HG02970 (cell line): ENCODE data around the gene MBD2.
A peak's percentile ranks its signal among the peaks of the same experiment; 100 is the strongest.
"Not testable (repeated sequence)": the region's sequence is repeated elsewhere in the genome, so short reads cannot be mapped to it uniquely, and the experiment has no call there.

Experiments used
- ATAC-seq: cut with Tn5 transposase; IDR thresholded peaks from one replicate; pipeline ENCODE4 v1.9.1; 2021; ENCODE audit warnings: mild to moderate bottlenecking, moderate library complexity, moderate number of reproducible peaks; ENCODE audit not compliant: unreplicated experiment, low FRiP score

The MBD2 gene, protein sequence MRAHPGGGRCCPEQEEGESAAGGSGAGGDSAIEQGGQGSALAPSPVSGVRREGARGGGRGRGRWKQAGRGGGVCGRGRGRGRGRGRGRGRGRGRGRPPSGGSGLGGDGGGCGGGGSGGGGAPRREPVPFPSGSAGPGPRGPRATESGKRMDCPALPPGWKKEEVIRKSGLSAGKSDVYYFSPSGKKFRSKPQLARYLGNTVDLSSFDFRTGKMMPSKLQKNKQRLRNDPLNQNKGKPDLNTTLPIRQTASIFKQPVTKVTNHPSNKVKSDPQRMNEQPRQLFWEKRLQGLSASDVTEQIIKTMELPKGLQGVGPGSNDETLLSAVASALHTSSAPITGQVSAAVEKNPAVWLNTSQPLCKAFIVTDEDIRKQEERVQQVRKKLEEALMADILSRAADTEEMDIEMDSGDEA

DNA sequence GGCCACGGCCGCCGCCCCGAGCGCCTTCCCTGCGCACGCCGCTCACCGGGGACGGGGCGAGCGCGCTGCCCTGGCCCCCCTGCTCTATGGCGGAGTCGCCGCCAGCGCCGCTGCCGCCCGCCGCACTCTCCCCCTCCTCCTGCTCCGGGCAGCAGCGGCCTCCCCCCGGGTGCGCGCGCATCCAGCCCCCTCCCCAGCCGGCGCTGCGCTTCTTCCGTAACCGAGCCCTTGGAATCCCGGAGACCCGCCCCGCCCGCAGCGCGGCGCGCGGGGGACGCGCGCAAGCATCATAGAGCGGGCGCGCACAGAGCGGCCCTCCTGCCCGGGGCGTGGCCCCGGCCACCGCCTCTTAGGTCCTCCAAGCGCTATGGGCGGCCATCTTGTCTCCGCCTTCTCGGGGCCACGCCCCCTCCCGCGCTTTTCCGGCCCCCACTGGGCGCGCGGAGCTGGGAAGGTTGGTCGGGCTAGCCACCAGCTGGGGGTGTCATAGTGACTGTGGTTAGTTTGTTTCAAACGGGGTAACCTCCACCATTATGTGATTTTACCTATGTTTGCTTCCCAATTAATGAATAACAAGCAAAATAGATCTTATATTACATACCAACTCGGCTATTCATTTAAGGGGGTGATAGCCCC, at the start of gene MBD2:
MBD2 (minus strand) TSS at position 291 of the 636 bp plus-strand sequence; CDS start at position 181, 110 bp downstream.
- peak; percentile 89 for ATAC-seq

DNA sequence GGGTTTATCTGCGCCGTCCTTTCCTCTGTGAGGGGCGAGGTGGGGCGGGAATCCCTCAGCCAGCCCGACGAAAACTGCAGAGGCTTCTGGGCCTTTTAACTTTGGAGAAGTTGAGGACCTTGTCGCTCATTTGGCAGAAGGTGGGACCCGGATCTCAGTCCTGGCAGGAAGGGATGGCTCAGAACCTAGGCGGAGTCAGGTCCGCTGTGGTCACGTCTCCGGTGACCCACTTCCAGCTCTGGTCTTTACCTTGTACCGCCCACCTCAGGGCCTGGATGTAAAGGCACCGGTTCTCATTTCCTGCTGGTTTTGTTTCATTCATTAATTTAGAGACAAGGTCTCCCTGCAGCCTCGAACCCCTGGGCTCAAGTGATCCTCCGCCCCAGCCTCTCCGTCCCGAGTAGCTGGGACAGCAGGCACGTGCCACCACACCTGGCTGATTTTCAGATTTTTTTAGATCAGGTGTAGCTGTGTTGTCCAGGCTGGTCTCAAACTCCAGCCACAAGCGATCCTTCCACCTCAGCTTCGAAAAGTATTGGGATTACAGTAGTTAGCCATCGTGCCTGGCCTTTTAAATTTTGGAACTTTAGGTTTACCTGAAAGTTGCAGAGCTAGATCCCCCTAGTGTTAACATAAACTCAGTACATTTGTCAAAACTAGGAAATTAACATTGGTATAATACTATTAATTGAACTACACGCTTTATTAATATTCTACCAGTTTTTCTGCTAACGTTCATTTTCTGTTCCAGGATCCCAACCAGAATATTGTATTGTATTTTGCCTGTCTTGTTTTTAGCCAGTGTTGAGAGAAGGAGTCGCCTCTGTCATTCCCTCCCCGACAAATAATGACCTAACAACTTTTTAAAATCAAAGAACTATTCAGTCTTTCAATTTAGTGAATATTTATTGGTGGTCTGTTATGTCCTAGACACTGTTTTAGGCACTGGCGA, 45.7 kb upstream of the MBD2 start:
- peak; percentile 24 for ATAC-seq

DNA sequence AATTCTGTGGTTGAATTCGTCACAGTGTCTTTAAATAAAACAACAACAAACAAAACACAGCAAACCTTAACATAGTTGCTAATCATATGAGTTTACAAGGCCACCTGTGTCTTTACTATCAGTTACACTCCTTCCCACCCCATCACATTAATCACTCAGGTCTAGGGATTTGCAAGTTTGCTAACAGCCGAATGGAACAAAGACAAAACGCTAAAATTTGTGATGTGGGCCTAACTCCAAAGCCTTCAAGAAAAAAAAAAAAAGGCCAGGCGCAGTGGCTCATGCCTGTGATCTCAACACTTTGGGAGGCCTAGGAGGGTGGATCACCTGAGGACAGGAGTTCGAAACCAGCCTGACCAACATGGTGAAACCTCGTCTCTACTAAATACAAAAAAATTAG, 44.3 kb upstream of the MBD2 start:
- no peak for ATAC-seq

DNA sequence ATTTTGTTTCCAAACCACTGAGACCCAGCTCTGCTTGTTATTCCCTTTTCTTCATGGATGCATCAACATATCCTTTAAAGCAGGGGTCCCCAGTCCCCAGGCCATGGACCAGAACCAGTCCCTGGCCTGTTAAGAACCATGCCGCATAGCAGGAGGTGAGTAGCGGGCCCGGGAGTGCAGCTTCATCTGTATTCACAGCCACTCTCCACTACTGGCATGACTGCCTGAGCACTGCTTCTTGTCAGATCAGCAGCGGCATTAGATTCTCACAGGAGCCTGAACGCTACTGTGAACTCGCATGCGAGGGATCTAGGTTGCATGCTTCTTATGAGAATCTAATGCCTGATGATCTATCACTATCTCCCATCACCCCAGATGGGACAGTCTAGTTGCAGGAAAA, 43.2 kb upstream of the MBD2 start:
- ATAC-seq: no peak

- peak; percentile 66 for ATAC-seq
Observed at GRCh38 chr18:54263904-54264336, 39.5 kb upstream of the MBD2 start.

- ATAC-seq: peak; percentile 60
Observed at GRCh38 chr18:54261894-54262293, 37.4 kb upstream of the MBD2 start.

- ATAC-seq: no peak
Observed at GRCh38 chr18:54260396-54261072, 36.1 kb upstream of the MBD2 start.

DNA sequence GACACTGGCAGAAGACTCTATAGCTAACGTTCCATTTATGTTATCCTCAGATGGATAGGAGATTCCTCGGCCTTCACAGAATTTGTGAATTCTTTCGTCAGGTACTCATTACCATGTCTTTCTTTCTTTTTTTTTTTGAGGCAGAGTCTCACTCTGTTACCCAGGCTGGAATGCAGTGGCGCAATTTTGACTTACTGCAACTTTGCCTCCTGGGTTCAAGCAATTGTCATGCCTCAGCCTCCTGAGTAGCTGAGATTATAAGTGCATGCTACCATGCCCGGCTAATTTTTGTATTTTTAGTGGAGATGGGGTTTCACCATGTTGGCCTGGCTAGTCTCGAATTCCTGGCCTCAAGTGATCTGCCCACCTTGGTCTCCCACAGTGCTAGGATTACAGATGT, 33.3 kb upstream of the MBD2 start:
- not testable (repeated sequence) for ATAC-seq

- ATAC-seq: no peak
Observed at GRCh38 chr18:54257015-54257414, 32.5 kb upstream of the MBD2 start.

DNA sequence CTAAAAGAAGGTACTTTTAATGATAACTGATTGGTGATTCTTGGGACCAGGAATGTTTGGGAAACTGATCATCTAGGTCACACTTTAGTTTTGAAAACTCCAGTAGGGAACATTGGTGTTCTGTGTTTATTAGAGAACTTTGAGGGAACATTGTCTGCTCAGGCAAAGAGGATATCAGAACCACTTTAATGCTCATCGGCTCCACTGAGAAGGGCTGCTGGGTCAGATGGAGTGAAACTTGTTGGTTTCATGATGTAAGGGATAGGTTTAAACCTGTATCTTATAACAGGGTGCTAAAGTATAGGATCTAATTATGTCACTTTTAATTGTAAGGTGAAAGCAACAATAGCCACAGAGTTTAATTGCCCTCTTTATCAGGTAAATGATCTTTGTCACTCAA, 30.7 kb upstream of the MBD2 start:
- no peak for ATAC-seq

GRCh38 chr18:54254265-54254758, 29.8 kb upstream of the MBD2 start:
- ATAC-seq: no peak

GRCh38 chr18:54251606-54252390, 27.3 kb upstream of the MBD2 start:
- no peak for ATAC-seq

DNA sequence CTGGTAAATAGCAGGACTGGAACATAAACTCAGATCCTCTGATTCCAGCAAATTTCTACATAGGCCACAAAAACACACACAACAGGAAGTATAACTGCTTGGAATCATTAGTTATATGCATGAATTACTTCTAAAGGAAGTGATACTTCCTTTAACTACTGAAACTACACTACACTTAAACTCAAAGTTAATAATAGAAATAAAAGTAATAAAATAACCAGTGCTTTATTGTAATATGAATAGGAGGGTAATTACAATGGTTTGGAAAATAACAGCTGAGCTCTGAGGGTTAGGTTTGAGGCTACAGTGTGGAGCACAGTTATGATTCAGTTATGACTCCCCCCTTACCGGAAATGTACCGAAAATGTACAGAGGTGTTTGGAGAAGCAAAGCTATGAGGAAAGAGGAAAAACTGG, 26.4 kb upstream of the MBD2 start:
- peak; percentile 60 for ATAC-seq

- ATAC-seq: no peak
Observed at GRCh38 chr18:54247511-54248175, 23.2 kb upstream of the MBD2 start.

DNA sequence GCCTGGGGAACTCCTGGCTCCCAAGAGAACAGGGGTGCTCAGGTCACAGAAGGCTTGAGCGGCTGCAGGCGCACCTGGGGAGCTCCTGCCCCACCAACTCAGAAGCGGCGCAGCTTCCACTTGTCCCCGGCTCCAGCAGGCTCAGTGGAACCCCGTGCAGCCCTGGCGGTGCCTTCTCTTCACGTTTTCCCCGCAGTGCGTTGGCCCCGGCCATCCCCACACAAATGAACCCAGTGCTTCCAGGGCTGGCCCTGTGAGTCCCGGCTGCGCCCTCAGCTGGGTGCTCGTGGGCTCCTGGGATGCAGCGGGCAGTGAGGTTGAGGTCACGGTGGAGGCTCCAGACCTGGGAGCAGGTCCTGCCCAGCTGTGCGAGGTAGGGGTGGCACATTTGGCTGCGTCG, 17.9 kb upstream of the MBD2 start:
- no peak for ATAC-seq

DNA sequence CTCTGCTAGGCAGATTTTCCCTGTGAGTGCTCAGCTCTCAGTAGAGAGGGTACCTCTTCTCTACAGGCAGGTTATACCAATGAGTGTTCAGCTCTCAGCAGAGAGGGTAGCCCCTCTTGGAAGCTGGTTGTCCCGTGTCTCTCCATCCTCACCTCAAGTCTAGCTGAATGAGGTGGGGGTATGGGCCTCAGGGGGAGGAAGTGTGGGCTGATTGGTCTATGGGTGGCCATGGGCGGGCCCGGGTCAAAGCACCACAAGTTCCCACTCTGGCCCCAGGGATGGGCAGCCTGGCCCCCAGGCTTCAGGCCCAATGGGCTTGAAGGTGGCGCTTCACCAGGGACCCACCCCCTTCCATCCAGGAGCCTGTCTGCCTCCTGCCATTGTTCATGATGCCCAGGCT, 17.0 kb upstream of the MBD2 start:
- ATAC-seq: no peak

GRCh38 chr18:54240629-54241107, 16.2 kb upstream of the MBD2 start:
- no peak for ATAC-seq

- ATAC-seq: no peak
Observed at GRCh38 chr18:54239601-54240000, 15.1 kb upstream of the MBD2 start.

DNA sequence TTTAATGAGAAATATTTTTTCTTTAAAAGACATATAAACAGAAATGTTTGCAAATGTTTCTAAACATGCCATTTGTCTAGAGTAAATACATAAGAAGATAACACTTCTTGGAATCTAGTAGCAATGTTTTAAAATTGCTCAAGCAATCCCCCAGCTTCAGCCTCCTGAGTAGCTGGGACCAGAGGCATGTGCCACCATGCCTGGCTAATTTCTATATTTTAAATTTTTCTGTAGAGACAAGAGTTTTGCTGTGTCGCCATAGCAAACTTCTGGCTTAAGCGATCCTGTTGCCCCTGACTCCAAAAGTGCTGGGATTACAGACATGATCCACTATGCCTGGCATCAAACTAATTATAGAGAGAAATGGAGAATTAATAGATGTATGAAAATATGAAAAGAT, 14.6 kb upstream of the MBD2 start:
- no peak for ATAC-seq
